OCI-LY3 (cell line): ENCODE data around the gene CNTNAP4.

Experiments used
- H2AFZ ChIP-seq: fragments of 200-600, 300-600 bp; shearing (Covaris generic); 2 replicates; pipeline ENCODE4 v1.6.0; 2014; ENCODE audit warnings: antibody characterized with exemption, low read depth, low read length
- H3K27ac ChIP-seq: fragments of 200-600, 300-600 bp; sonication (generic); 2 replicates; pipeline ENCODE4 v1.5.1; 2014; ENCODE audit warnings: mild to moderate bottlenecking, low read length, moderate library complexity, mixed read lengths
- H3K27me3 ChIP-seq: fragments of 200-600, 300-600 bp; sonication (generic); 2 replicates; pipeline ENCODE4 v1.6.1; 2014; ENCODE audit warnings: low read depth, low read length, mixed read lengths
- H3K36me3 ChIP-seq: fragments of 200-600, 300-600 bp; sonication (generic); replicated peaks from 2 replicates; pipeline ENCODE3; 2014; ENCODE audit warnings: low read depth, low read length, mixed read lengths
- H3K4me1 ChIP-seq: fragments of 300-600, 200-600 bp; sonication (generic); 2 replicates; pipeline ENCODE4 v1.6.1; 2014; ENCODE audit warnings: low read length, mixed read lengths
- H3K4me2 ChIP-seq: fragments of 200-600, 300-600 bp; sonication (generic); 2 replicates; pipeline ENCODE4 v1.6.1; 2014; ENCODE audit warnings: low read length, mixed read lengths
- H3K4me3 ChIP-seq: fragments of 300-600, 200-600 bp; sonication (generic); 2 replicates; pipeline ENCODE4 v1.5.1; 2014; ENCODE audit warnings: antibody characterized with exemption, mild to moderate bottlenecking, low read length, moderate library complexity
- H3K79me2 ChIP-seq: fragments of 300-600, 200-600 bp; shearing (Covaris generic); 2 replicates; pipeline ENCODE4 v1.6.1; 2014; ENCODE audit warnings: mild to moderate bottlenecking, low read length, mixed read lengths
- H3K9ac ChIP-seq: fragments of 300-600, 200-600 bp; shearing (Covaris generic); 2 replicates; pipeline ENCODE4 v1.6.0; 2014; ENCODE audit warnings: mild to moderate bottlenecking, low read length, moderate library complexity
- H3K9me3 ChIP-seq: fragments of 200-600, 300-600 bp; shearing (Covaris generic); 2 replicates; pipeline ENCODE4 v1.6.1; 2014; ENCODE audit warnings: low read length, mixed read lengths; ENCODE audit not compliant: insufficient read depth
- H4K20me1 ChIP-seq: fragments of 200-600, 300-600 bp; sonication (generic); 2 replicates; pipeline ENCODE4 v1.6.1; 2016; ENCODE audit warnings: low read length, mixed read lengths; ENCODE audit not compliant: insufficient read depth
- EZH2phosphoT487 ChIP-seq: fragments of 200-600 bp; shearing (Covaris generic); IDR thresholded peaks from 2 replicates; pipeline ENCODE4 v1.6.1; 2018; ENCODE audit warnings: antibody characterized with exemption, mixed run types, low read depth
- TF ChIP-seq, protein P1 (sequence below): fragments of 200-600, 300-600 bp; sonication (generic); IDR thresholded peaks from 2 replicates; pipeline ENCODE4 v1.5.1; 2014; ENCODE audit warnings: antibody characterized with exemption, low read length, low read depth

Gene CNTNAP4

GRCh38 chr16:76292218-76292617 is 15.0 kb downstream of the CNTNAP4 start:
- H3K4me3 ChIP-seq = no peak overlapping the region
- H3K4me1 ChIP-seq = 0 out of 2 replicates have a peak, but pooled peaks cover 10% of the 10 kb centered on the region
- H3K36me3 ChIP-seq = no peaks in the 10 kb centered on the region
- no peak overlapping the region for H3K9ac ChIP-seq
- no peaks in the 10 kb centered on the region for H4K20me1 ChIP-seq
- H3K9me3 ChIP-seq = no peaks in the 10 kb centered on the region
- H3K27me3 ChIP-seq = no peaks in the 10 kb centered on the region
- H3K79me2 ChIP-seq = no peaks in the 10 kb centered on the region
- no peak overlapping the region for H3K27ac ChIP-seq
- TF ChIP-seq, protein P1, sequence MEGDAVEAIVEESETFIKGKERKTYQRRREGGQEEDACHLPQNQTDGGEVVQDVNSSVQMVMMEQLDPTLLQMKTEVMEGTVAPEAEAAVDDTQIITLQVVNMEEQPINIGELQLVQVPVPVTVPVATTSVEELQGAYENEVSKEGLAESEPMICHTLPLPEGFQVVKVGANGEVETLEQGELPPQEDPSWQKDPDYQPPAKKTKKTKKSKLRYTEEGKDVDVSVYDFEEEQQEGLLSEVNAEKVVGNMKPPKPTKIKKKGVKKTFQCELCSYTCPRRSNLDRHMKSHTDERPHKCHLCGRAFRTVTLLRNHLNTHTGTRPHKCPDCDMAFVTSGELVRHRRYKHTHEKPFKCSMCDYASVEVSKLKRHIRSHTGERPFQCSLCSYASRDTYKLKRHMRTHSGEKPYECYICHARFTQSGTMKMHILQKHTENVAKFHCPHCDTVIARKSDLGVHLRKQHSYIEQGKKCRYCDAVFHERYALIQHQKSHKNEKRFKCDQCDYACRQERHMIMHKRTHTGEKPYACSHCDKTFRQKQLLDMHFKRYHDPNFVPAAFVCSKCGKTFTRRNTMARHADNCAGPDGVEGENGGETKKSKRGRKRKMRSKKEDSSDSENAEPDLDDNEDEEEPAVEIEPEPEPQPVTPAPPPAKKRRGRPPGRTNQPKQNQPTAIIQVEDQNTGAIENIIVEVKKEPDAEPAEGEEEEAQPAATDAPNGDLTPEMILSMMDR = no peak
- TF ChIP-seq EZH2phosphoT487 = no peak
- no peak overlapping the region for H2AFZ ChIP-seq
- H3K4me2 ChIP-seq = no peak overlapping the region

- Histone ChIP-seq H3K79me2 (no peaks in the 10 kb centered on the region), H3K27ac (no peak overlapping the region), H3K4me1 (peaks cover 15% of the 10 kb centered on the region), H4K20me1 (no peaks in the 10 kb centered on the region), H3K4me3 (no peak overlapping the region), H3K9ac (no peak overlapping the region), H3K36me3 (no peaks in the 10 kb centered on the region), H3K9me3 (no peaks in the 10 kb centered on the region), H2AFZ (no peak overlapping the region), H3K4me2 (no peak overlapping the region), H3K27me3 (no peaks in the 10 kb centered on the region)
- TF ChIP-seq, protein P1 = no peak
- TF ChIP-seq EZH2phosphoT487 = no peak
Observed at GRCh38 chr16:76293980-76294379, 16.8 kb downstream of the CNTNAP4 start.

- no peak for TF ChIP-seq EZH2phosphoT487
- TF ChIP-seq, protein P1 = no peak
- H3K79me2 ChIP-seq = no peaks in the 10 kb centered on the region
- no peaks in the 10 kb centered on the region for H4K20me1 ChIP-seq
- no peaks in the 10 kb centered on the region for H3K27me3 ChIP-seq
- H3K4me3 ChIP-seq = no peak overlapping the region
- no peak overlapping the region for H3K4me2 ChIP-seq
- no peak overlapping the region for H3K9ac ChIP-seq
- no peaks in the 10 kb centered on the region for H3K9me3 ChIP-seq
- H2AFZ ChIP-seq = peak overlapping the region; percentile 69
- H3K27ac ChIP-seq = no peak overlapping the region
- peaks cover 15% of the 10 kb centered on the region for H3K4me1 ChIP-seq
- H3K36me3 ChIP-seq = no peaks in the 10 kb centered on the region
Observed at GRCh38 chr16:76294396-76295214, 17.4 kb downstream of the CNTNAP4 start.

GRCh38 chr16:76297941-76298340 is 20.7 kb downstream of the CNTNAP4 start:
- H3K36me3 ChIP-seq = no peaks in the 10 kb centered on the region
- H2AFZ ChIP-seq = no peak overlapping the region
- no peak overlapping the region for H3K27ac ChIP-seq
- H3K27me3 ChIP-seq = no peaks in the 10 kb centered on the region
- no peak overlapping the region for H3K4me3 ChIP-seq
- TF ChIP-seq, protein P1 = no peak
- no peak for TF ChIP-seq EZH2phosphoT487
- no peaks in the 10 kb centered on the region for H3K79me2 ChIP-seq
- H3K9ac ChIP-seq = no peak overlapping the region
- no peaks in the 10 kb centered on the region for H3K9me3 ChIP-seq
- H3K4me1 ChIP-seq = peaks cover 15% of the 10 kb centered on the region
- H4K20me1 ChIP-seq = no peaks in the 10 kb centered on the region
- no peak overlapping the region for H3K4me2 ChIP-seq
